BJ (cell line): ENCODE measurements around the gene TMEM229B. TPM values are rescaled to one million over a fixed set of nuclear protein-coding genes. Genes with fewer than 3 reads are reported as not detected.

Source experiments
- CTCF ChIA-PET: fragments of 350-600 bp; formaldehyde crosslinking; extraction: SDS; loops from one replicate; lab custom pipeline; 2021; ENCODE audit warnings: antibody characterized with exemption, inconsistent platforms; lab: Yijun Ruan, JAX
- POLR2A ChIA-PET: fragments of 300-600 bp; sonication (Branson Sonifier 250); formaldehyde crosslinking; extraction: SDS; loops from one replicate; lab custom pipeline; 2021; ENCODE audit warnings: antibody characterized with exemption; lab: Charles Lee
- DNase-seq: peaks from one replicate; pipeline ENCODE4 v3.0.0-alpha.2; 2011; ENCODE audit warnings: low read depth
- H3K27me3 ChIP-seq: 2 replicates; pipeline ENCODE4 v1.6.0; 2011; ENCODE audit warnings: low read length; ENCODE audit not compliant: control insufficient read depth, insufficient read depth
- H3K36me3 ChIP-seq: 2 replicates; pipeline ENCODE4 v1.5.1; 2011; ENCODE audit warnings: low read length; ENCODE audit not compliant: control insufficient read depth, insufficient read depth
- H3K4me3 ChIP-seq: 2 replicates; pipeline ENCODE4 v1.5.1; 2011; ENCODE audit warnings: low read depth, mild to moderate bottlenecking, control low read depth, low read length
- CTCF ChIP-seq: IDR thresholded peaks from 2 replicates; pipeline ENCODE4 v1.5.1; 2011; ENCODE audit warnings: low read depth, mild to moderate bottlenecking, control low read depth, inconsistent platforms, low read length, moderate library complexity; ENCODE audit not compliant: insufficient read depth
- polyA plus RNA-seq: library from polyadenylated mRNA; depleted of rRNA; stranded (reverse); fragments of >200 nt; gene quantifications from 2 replicates; pipeline ENCODE4 v1.2.3, GENCODE V29; 2011

The TMEM229B gene
- polyA plus RNA-seq, 1 experiment, result 0.25 TPM

- no peak for DNase-seq
- ChIA-PET CTCF (interaction anchor here (0.8 to 7.8 kb wide), 3 partner anchors 10 to 95 kb away, joined by 3 to 96 read pairs (median 53); no protein-coding TSS in a partner anchor), POLR2A (interaction anchor here (0.6 kb wide), 1 partner anchor 89 kb away, joined by 4 read pairs; no protein-coding TSS in a partner anchor)
- TF ChIP-seq CTCF, result no peak
- Histone ChIP-seq H3K4me3 (no peak overlapping the region), H3K36me3 (no peaks in the 10 kb centered on the region), H3K27me3 (peaks cover 19% of the 10 kb centered on the region)
These were observed 35.5 kb upstream of the TMEM229B start for GRCh38 chr14:67523764-67524633.

GRCh38 chr14:67522270-67522669 is 33.7 kb upstream of the TMEM229B start:
- TF ChIP-seq CTCF, result no peak
- H3K27me3 ChIP-seq, result peaks cover 30% of the 10 kb centered on the region
- CTCF ChIA-PET, result interaction anchor here (0.6 kb wide), 1 partner anchor 95 kb away, joined by 3 read pairs; no protein-coding TSS in a partner anchor
- no peak for DNase-seq
- H3K4me3 ChIP-seq, result no peak overlapping the region
- H3K36me3 ChIP-seq, result no peaks in the 10 kb centered on the region
- POLR2A ChIA-PET, result no interaction called here

- Histone ChIP-seq H3K27me3 (peaks cover 37% of the 10 kb centered on the region), H3K36me3 (no peaks in the 10 kb centered on the region), H3K4me3 (no peak overlapping the region)
- TF ChIP-seq CTCF, result no peak
- CTCF ChIA-PET, result interaction anchor here (0.9 kb wide), 1 partner anchor 93 kb away, joined by 3 read pairs; no protein-coding TSS in a partner anchor
- POLR2A ChIA-PET, result no interaction called here
- DNase-seq, result no peak
These were observed 32.0 kb upstream of the TMEM229B start for GRCh38 chr14:67520482-67520881.

- no peak for TF ChIP-seq CTCF
- ChIA-PET CTCF (interaction anchor here (1.3 kb wide), 1 partner anchor 8 kb away, joined by 4 read pairs; no protein-coding TSS in a partner anchor), POLR2A (no interaction called here)
- no peaks in the 10 kb centered on the region for H3K36me3 ChIP-seq
- no peak overlapping the region for H3K4me3 ChIP-seq
- H3K27me3 ChIP-seq, result peaks cover 35% of the 10 kb centered on the region
- DNase-seq, result no peak
These were observed 30.9 kb upstream of the TMEM229B start for GRCh38 chr14:67519406-67519805.

GRCh38 chr14:67517083-67517482 is 28.6 kb upstream of the TMEM229B start:
- Histone ChIP-seq H3K36me3 (no peaks in the 10 kb centered on the region), H3K4me3 (no peak overlapping the region), H3K27me3 (peaks cover 29% of the 10 kb centered on the region)
- ChIA-PET POLR2A (no interaction called here), CTCF (interaction anchor here (2.9 to 7.6 kb wide), 3 partner anchors 10 to 89 kb away, joined by 11 to 53 read pairs (median 27); no protein-coding TSS in a partner anchor)
- no peak for TF ChIP-seq CTCF
- no peak for DNase-seq
